Activated CD8-positive, alpha-beta memory T cell treated with anti-CD3 and anti-CD28 coated beads, Interleukin-2, amount 50 U/mL, for 48 hours (primary cell): ENCODE data around the gene SYT15.
"Not testable (repeated sequence)": the region's sequence is repeated elsewhere in the genome, so short reads cannot be mapped to it uniquely, and the experiment has no call there.

ENCODE experiments used
- DNase-seq: peaks from one replicate; pipeline ENCODE4 v3.0.0-alpha.2; 2020

Gene SYT15

GRCh38 chr10:46593307-46593706 is 14.4 kb downstream of the SYT15 start:
- not testable (repeated sequence) for DNase-seq

- not testable (repeated sequence) for DNase-seq
Observed at GRCh38 chr10:46594453-46595063, 15.6 kb downstream of the SYT15 start.

GRCh38 chr10:46596570-46596969 is 17.6 kb downstream of the SYT15 start:
- not testable (repeated sequence) for DNase-seq

- DNase-seq = not testable (repeated sequence)
Observed at GRCh38 chr10:46597616-46598246, 18.8 kb downstream of the SYT15 start.

GRCh38 chr10:46600516-46600915 is 21.6 kb downstream of the SYT15 start:
- not testable (repeated sequence) for DNase-seq

- DNase-seq = not testable (repeated sequence)
Observed at GRCh38 chr10:46615540-46615939, 36.6 kb downstream of the SYT15 start.

- DNase-seq = not testable (repeated sequence)
Observed at GRCh38 chr10:46616227-46616626, 37.3 kb downstream of the SYT15 start.

GRCh38 chr10:46617134-46617533 is 38.2 kb downstream of the SYT15 start:
- DNase-seq = not testable (repeated sequence)

GRCh38 chr10:46617913-46618312 is 39.0 kb downstream of the SYT15 start:
- not testable (repeated sequence) for DNase-seq

GRCh38 chr10:46623899-46624654 is 45.1 kb downstream of the SYT15 start:
- DNase-seq = not testable (repeated sequence)

GRCh38 chr10:46629805-46630204 is 50.9 kb downstream of the SYT15 start:
- DNase-seq = not testable (repeated sequence)

GRCh38 chr10:46630816-46631215 is 51.9 kb downstream of the SYT15 start:
- DNase-seq = not testable (repeated sequence)

GRCh38 chr10:46631683-46632082 is 52.8 kb downstream of the SYT15 start:
- DNase-seq = not testable (repeated sequence)

GRCh38 chr10:46634698-46635097 is 55.8 kb downstream of the SYT15 start:
- not testable (repeated sequence) for DNase-seq

- not testable (repeated sequence) for DNase-seq
Observed at GRCh38 chr10:46635364-46635959, 56.5 kb downstream of the SYT15 start.

GRCh38 chr10:46640005-46640404 is 61.1 kb downstream of the SYT15 start:
- not testable (repeated sequence) for DNase-seq
